GM12878 (cell line): ENCODE results near the gene PTPRN2. TPM values are rescaled to one million over a fixed set of nuclear protein-coding genes. Genes with fewer than 3 reads are reported as not detected.

Experiments
- ATAC-seq: fragments of 200-7000 bp; cut with Tn5 transposase; 3 replicates; pipeline ENCODE4 v1.9.1; 2020; ENCODE audit warnings: mild to moderate bottlenecking, moderate library complexity
- BruUV-seq: library from RNA; stranded (reverse); fragments of 400-500 nt; replicated peaks from 2 replicates; lab custom pipeline; 2021; lab: Mats Ljungman, UMichigan
- CTCF ChIA-PET: fragments of 300-600 bp; sonication (Branson Sonifier 250); formaldehyde crosslinking; extraction: SDS; loops from one replicate; lab custom pipeline; 2021; ENCODE audit warnings: inconsistent platforms; lab: Yijun Ruan, JAX
- POLR2A ChIA-PET: fragments of 350-600 bp; formaldehyde crosslinking; extraction: SDS; loops from one replicate; lab custom pipeline; 2021; ENCODE audit warnings: inconsistent platforms; lab: Charles Lee
- RAD21 ChIA-PET: fragments of 300-600 bp; sonication (Branson Sonifier 250); formaldehyde crosslinking; loops from one replicate; lab custom pipeline; 2023; ENCODE audit warnings: antibody characterized with exemption; ENCODE audit not compliant: unreplicated experiment; lab: Charles Lee
- SMC1A ChIA-PET: fragments of 300-600 bp; sonication (Branson Sonifier 250); formaldehyde crosslinking; loops from one replicate; lab custom pipeline; 2023; ENCODE audit not compliant: unreplicated experiment, uncharacterized antibody; lab: Charles Lee
- DNase-seq: peaks from one replicate; pipeline ENCODE4 v3.0.0-alpha.2; 2011; ENCODE audit warnings: low read depth, low spot score
- FAIRE-seq: peaks from 3 replicates; lab custom pipeline; 2011; peaks lifted over from hg19 to GRCh38; lab: Jason Lieb, UNC
- H2AFZ ChIP-seq: 2 replicates; pipeline ENCODE4 v1.6.0; 2011; ENCODE audit warnings: low read depth, low read length, control low read depth; ENCODE audit not compliant: control insufficient read depth
- H3K27ac ChIP-seq: 2 replicates; pipeline ENCODE4 v1.5.1; 2011; ENCODE audit warnings: control low read depth; ENCODE audit not compliant: control insufficient read depth, insufficient read depth
- H3K27me3 ChIP-seq, 2 experiments: replicated peaks in 1 of 2; 2 replicates each; pipeline versions ENCODE4 v1.6.0 to v1.6.1; 2011; ENCODE audit warnings: low read length in 1 of 2; ENCODE audit not compliant: control insufficient read depth in 2 of 2, insufficient read depth in 2 of 2
- H3K36me3 ChIP-seq, 2 experiments: 2 replicates each; pipeline ENCODE4 v1.5.1; 2011; ENCODE audit warnings: low read length in 1 of 2; ENCODE audit not compliant: control insufficient read depth in 2 of 2, insufficient read depth in 2 of 2
- H3K4me1 ChIP-seq: 2 replicates; pipeline ENCODE4 v1.6.1; 2011; ENCODE audit warnings: mild to moderate bottlenecking, low read length, moderate library complexity, mixed read lengths; ENCODE audit not compliant: control insufficient read depth, insufficient read depth
- H3K4me2 ChIP-seq: 2 replicates; pipeline ENCODE4 v1.6.0; 2011; ENCODE audit warnings: control low read depth; ENCODE audit not compliant: control insufficient read depth, insufficient read depth
- H3K4me3 ChIP-seq: fragments of 200-600 bp; sonication (generic); 2 replicates; pipeline ENCODE4 v1.5.1; 2016
- H3K79me2 ChIP-seq: 2 replicates; pipeline ENCODE4 v1.6.0; 2011; ENCODE audit warnings: low read length; ENCODE audit not compliant: control insufficient read depth, insufficient read depth
- H3K9ac ChIP-seq: 2 replicates; pipeline ENCODE4 v1.8.0; 2011; ENCODE audit warnings: low read length, control low read depth, mixed read lengths; ENCODE audit not compliant: control insufficient read depth, insufficient read depth
- H3K9me3 ChIP-seq: replicated peaks from 3 replicates; pipeline ENCODE4 v1.5.1; 2011; ENCODE audit warnings: mild to moderate bottlenecking, low read length; ENCODE audit not compliant: control insufficient read depth, insufficient read depth
- H4K20me1 ChIP-seq: 2 replicates; pipeline ENCODE4 v1.6.0; 2011; ENCODE audit not compliant: control insufficient read depth, insufficient read depth
- ATF7 ChIP-seq: fragments of 450-650 bp; IDR thresholded peaks from 2 replicates; pipeline ENCODE4 v1.6.1; 2016; ENCODE audit warnings: low read depth, mild to moderate bottlenecking
- CBX5 ChIP-seq: sonication (generic); IDR thresholded peaks from 2 replicates; pipeline ENCODE4 v1.6.1; 2016; ENCODE audit warnings: low read depth, moderate library complexity, mild to moderate bottlenecking, inconsistent platforms
- CEBPB ChIP-seq, 2 experiments: fragments of 150-350 bp in 1 of 2; IDR thresholded peaks; 2 replicates each; pipeline ENCODE4 v1.6.1; 2012 to 2014; ENCODE audit warnings: low read depth in 2 of 2, low read length in 2 of 2, borderline replicate concordance in 1 of 2, inconsistent platforms in 1 of 2
- CHD4 ChIP-seq: fragments of 200-600 bp; sonication (generic); IDR thresholded peaks from 2 replicates; pipeline ENCODE4 v1.6.1; 2016; ENCODE audit warnings: mild to moderate bottlenecking
- FOS ChIP-seq: IDR thresholded peaks from 3 replicates; pipeline ENCODE4 v1.6.1; 2011; ENCODE audit warnings: borderline replicate concordance; ENCODE audit not compliant: insufficient read length; ENCODE audit errors: extremely low read depth
- IRF4 ChIP-seq: IDR thresholded peaks from 2 replicates; pipeline ENCODE4 v1.6.1; 2011; ENCODE audit warnings: low read depth, low read length
- NFYA ChIP-seq: IDR thresholded peaks from 2 replicates; pipeline ENCODE4 v1.6.1; 2011; ENCODE audit warnings: low read depth, mild to moderate bottlenecking, low read length, improper control_type of control experiment, borderline replicate concordance
- PAX5 ChIP-seq: IDR thresholded peaks from 2 replicates; pipeline ENCODE4 v1.6.1; 2011; ENCODE audit warnings: low read depth, low read length, borderline replicate concordance
- POLR2A ChIP-seq: IDR thresholded peaks from 2 replicates; pipeline ENCODE4 v1.6.1; 2011; ENCODE audit warnings: low read depth, mild to moderate bottlenecking, low read length
- RB1 ChIP-seq: fragments of 450-650 bp; formaldehyde crosslinking; IDR thresholded peaks from 2 replicates; pipeline ENCODE4 v1.6.1; 2017; ENCODE audit warnings: mild to moderate bottlenecking, borderline replicate concordance
- RUNX3 ChIP-seq: IDR thresholded peaks from 2 replicates; pipeline ENCODE4 v1.6.1; 2012; ENCODE audit warnings: low read length, inconsistent platforms
- SIX5 ChIP-seq: IDR thresholded peaks from 2 replicates; pipeline ENCODE4 v1.6.1; 2011; ENCODE audit warnings: mild to moderate bottlenecking, low read depth, low read length, moderate library complexity; ENCODE audit not compliant: severe bottlenecking
- SMAD5 ChIP-seq: IDR thresholded peaks from 2 replicates; pipeline ENCODE4 v1.6.1; 2016; ENCODE audit warnings: antibody characterized with exemption, low read depth
- TAF1 ChIP-seq: IDR thresholded peaks from 2 replicates; pipeline ENCODE4 v1.6.1; 2011; ENCODE audit warnings: mild to moderate bottlenecking, low read depth, low read length, borderline replicate concordance
- ZNF274 ChIP-seq: IDR thresholded peaks from one replicate; pipeline ENCODE4 v1.8.0; 2011; ENCODE audit not compliant: insufficient read length, insufficient read depth
- WGBS: methylation state at CpG from one replicate; pipeline ENCODE4 v1.1.6; 2016; ENCODE audit warnings: low lambda C conversion rate; ENCODE audit not compliant: insufficient replicate concordance, insufficient coverage; ENCODE audit errors: missing lambda C conversion rate; 5-methylcytosine and 5-hydroxymethylcytosine counted together
- in situ Hi-C: fragments of 300-500 bp; cut with MboI; formaldehyde crosslinking; loops from 9 replicates; pipeline ENCODE4 v1.14.3; 2018; ENCODE audit warnings: mixed read lengths
- intact Hi-C: fragments of 100-400 bp; cut with micrococcal nuclease; formaldehyde crosslinking; loops from one replicate; pipeline ENCODE4 v1.14.2; 2022; ENCODE audit not compliant: unreplicated experiment
- polyA plus RNA-seq, 11 experiments: library from polyadenylated mRNA; depleted of rRNA in 4 of 11; unstranded in 6 of 11; stranded (reverse) in 5 of 11; fragments of >200 nt; fragmentation: Nextera tagmentation in 4 of 11; fragmentation: Illumina TruSeq in 1 of 11; extraction: Ambion mirVana in 4 of 11; extraction: Trizol in 1 of 11; gene quantifications; 1 replicate in 1 of 11; 2 replicates in 10 of 11; pipeline versions ENCODE4 v1.2.1 to v1.2.3, GENCODE V29; 2011 to 2016; ENCODE audit warnings: inconsistent platforms in 2 of 11, missing spikeins in 2 of 11, low read depth in 1 of 11
- total RNA-seq, 4 experiments: library from RNA; depleted of rRNA in 3 of 4; stranded (reverse); fragments of >200 nt in 3 of 4; fragmentation: Illumina TruSeq in 1 of 4; extraction: Trizol in 1 of 4; gene quantifications; 2 replicates each; pipeline versions ENCODE4 v1.2.1 to v1.2.3, GENCODE V29; 2013 to 2021
- TF ChIP-seq, protein P1 (sequence below): IDR thresholded peaks from 2 replicates; pipeline ENCODE4 v1.6.1; 2012; ENCODE audit warnings: low read depth, low read length, improper control_type of control experiment

The PTPRN2 gene
- total and polyA plus RNA-seq, 10 of the 15 experiments (the other 5 are each of a cell fraction or from before 2014, with no cell fraction given), result 5.4 TPM; not detected in 9

DNA sequence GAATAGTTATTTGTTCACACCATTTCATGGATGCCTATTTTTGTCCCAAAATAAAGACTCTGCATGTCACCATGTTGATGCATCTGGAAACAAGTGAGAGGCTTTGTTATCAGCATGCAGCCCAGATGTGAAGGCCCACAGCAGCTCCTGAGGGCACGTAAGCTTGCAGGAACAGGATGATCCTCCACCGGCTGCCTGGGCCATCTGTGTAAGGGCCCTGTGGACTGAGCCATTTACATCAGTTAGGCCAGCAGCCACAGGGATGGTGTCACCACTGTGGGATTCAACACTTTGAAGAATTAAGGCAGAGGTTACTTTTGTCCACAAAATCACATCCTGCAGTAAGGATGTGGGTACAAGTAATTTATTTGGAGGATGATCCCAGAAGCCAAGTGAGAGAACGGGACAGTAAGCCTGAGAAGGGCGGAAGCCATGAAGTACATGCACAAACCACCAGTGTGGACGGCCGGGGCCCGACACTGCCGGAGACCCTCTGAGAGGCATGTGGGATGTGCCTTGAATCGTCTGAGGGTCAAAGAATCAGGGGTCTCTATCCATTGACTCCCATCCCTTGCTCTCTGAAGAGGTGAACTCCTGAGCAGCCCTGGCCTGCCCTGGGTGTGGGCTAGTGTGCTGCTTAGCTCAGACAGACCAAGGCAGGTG lies 641.1 kb downstream of the PTPRN2 start:
- peaks cover 2% of the 10 kb centered on the region; the same call in 1 of the 3 replicates for H3K9me3 ChIP-seq
- ChIA-PET SMC1A (no interaction called here), RAD21 (no interaction called here), CTCF (no interaction called here), POLR2A (no interaction called here)
- H3K36me3 ChIP-seq, result no peaks in the 10 kb centered on the region
- TF ChIP-seq RB1, result no peak
- TF ChIP-seq FOS, result no peak
- TF ChIP-seq RUNX3, result no peak
- TF ChIP-seq POLR2A, result no peak
- no peak for TF ChIP-seq CBX5
- TF ChIP-seq, protein P1, sequence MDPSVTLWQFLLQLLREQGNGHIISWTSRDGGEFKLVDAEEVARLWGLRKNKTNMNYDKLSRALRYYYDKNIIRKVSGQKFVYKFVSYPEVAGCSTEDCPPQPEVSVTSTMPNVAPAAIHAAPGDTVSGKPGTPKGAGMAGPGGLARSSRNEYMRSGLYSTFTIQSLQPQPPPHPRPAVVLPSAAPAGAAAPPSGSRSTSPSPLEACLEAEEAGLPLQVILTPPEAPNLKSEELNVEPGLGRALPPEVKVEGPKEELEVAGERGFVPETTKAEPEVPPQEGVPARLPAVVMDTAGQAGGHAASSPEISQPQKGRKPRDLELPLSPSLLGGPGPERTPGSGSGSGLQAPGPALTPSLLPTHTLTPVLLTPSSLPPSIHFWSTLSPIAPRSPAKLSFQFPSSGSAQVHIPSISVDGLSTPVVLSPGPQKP, result no peak
- TF ChIP-seq ZNF274, result no peak
- TF ChIP-seq ATF7, result no peak
- TF ChIP-seq PAX5, result no peak
- TF ChIP-seq NFYA, result no peak
- TF ChIP-seq SIX5, result no peak
- no peak for TF ChIP-seq IRF4
- TF ChIP-seq CHD4, result no peak
- TF ChIP-seq TAF1, result no peak
- no peak for TF ChIP-seq CEBPB (IDR thresholded peaks at IDR 0.05; ENCODE audit: borderline replicate concordance in 1 of 2, low read depth in 2 of 2, low read length in 2 of 2)
- no peak for TF ChIP-seq SMAD5
- no TSS peak for BruUV-seq
- no peaks in the 10 kb centered on the region for H3K4me1 ChIP-seq
- no peak overlapping the region for H3K4me3 ChIP-seq
- intact Hi-C loops (no loop called here), in situ Hi-C loops (no loop called here)
- H3K79me2 ChIP-seq, result no peaks in the 10 kb centered on the region
- no peak overlapping the region for H3K9ac ChIP-seq
- H3K27ac ChIP-seq, result no peak overlapping the region
- FAIRE-seq (no peak), DNase-seq (no peak), ATAC-seq (no peak)
- H3K27me3 ChIP-seq, result no peaks in the 10 kb centered on the region
- H4K20me1 ChIP-seq, result no peaks in the 10 kb centered on the region
- no peak overlapping the region for H2AFZ ChIP-seq
- H3K4me2 ChIP-seq, result no peak overlapping the region
- 21% methylated on average over 9 of the region's 9 CpGs for WGBS
